Stomach (tissue), 9 donors: ENCODE measurements around the gene SMYD3. TPM values are rescaled to one million over a fixed set of nuclear protein-coding genes. Genes with fewer than 3 reads are reported as not detected.

Experiments
- DNase-seq, 2 donors: peaks; one replicate each; pipeline versions ENCODE4 v3.0.0 to v3.0.0-alpha.2; 2013 to 2019
- H3K27ac ChIP-seq, 5 donors: fragments of 200-600 bp in 4 of 5; sonication (generic) in 4 of 5; one replicate each; pipeline ENCODE4 v1.5.1; 2013 to 2019; ENCODE audit warnings: mild to moderate bottlenecking in 1 of 5, moderate library complexity in 1 of 5
- H3K27me3 ChIP-seq, 3 donors: fragments of 200-600 bp; sonication (generic); one replicate each; pipeline ENCODE4 v1.5.1; 2017 to 2019; ENCODE audit warnings: mixed run types in 1 of 3
- H3K36me3 ChIP-seq, 4 donors: fragments of 200-600 bp; sonication (generic); 1 replicate in 3 of 4; 2 replicates in 1 of 4; pipeline ENCODE4 v1.5.1; 2016 to 2019
- H3K4me1 ChIP-seq, 4 donors: fragments of 200-600 bp; sonication (generic); one replicate each; pipeline ENCODE4 v1.5.1; 2016 to 2019
- H3K4me3 ChIP-seq, 4 donors: fragments of 200-600 bp; sonication (generic) in 3 of 4; one replicate each; pipeline ENCODE4 v1.5.1; 2016 to 2019; ENCODE audit warnings: mild to moderate bottlenecking in 1 of 4
- H3K9me3 ChIP-seq, 4 donors: fragments of 200-600 bp; sonication (generic); one replicate each; pipeline ENCODE4 v1.5.1; 2016 to 2019
- EP300 ChIP-seq: sonication (generic); formaldehyde crosslinking; IDR thresholded peaks from one replicate; pipeline ENCODE4 v1.6.1; 2017; ENCODE audit warnings: antibody characterized with exemption
- POLR2A ChIP-seq, 4 donors: fragments of 450-650 bp; IDR thresholded peaks; one replicate each; pipeline ENCODE4 v1.6.1; 2016; ENCODE audit warnings: antibody characterized with exemption in 4 of 4, control low read depth in 2 of 4, mild to moderate bottlenecking in 1 of 4, moderate library complexity in 1 of 4
- POLR2AphosphoS5 ChIP-seq, 3 donors: sonication (generic); formaldehyde crosslinking; IDR thresholded peaks; one replicate each; pipeline ENCODE4 v1.6.1; 2016; ENCODE audit warnings: antibody characterized with exemption in 3 of 3
- WGBS, 5 donors: extraction: QIAGEN DNeasy Blood & Tissue Kit in 3 of 5; methylation state at CpG; one replicate each; pipeline versions ENCODE4 v1.1.5 to v1.1.7; 2013 to 2018; 5-methylcytosine and 5-hydroxymethylcytosine counted together
- intact Hi-C: fragments of 100-400 bp; cut with DNase I; formaldehyde crosslinking; loops from one replicate; pipeline ENCODE4 v1.15.1; 2023; ENCODE audit warnings: low total_unique reads
- polyA plus RNA-seq, 3 donors: library from polyadenylated mRNA; stranded (reverse); fragments of 200-250 nt; gene quantifications; one replicate each; pipeline ENCODE4 v1.2.3, GENCODE V29; 2013
- total RNA-seq, 5 donors: library from RNA; depleted of rRNA; stranded (reverse); fragments of >200 nt; gene quantifications; one replicate each; pipeline versions ENCODE4 v1.1.0 to v1.2.3, GENCODE V29; 2014 to 2016
- TF ChIP-seq, protein P1 (sequence below), 7 experiments: fragments of 450-650 bp in 4 of 7; fragments of 200-600 bp in 3 of 7; sonication (generic) in 3 of 7; IDR thresholded peaks; one replicate each; pipeline ENCODE4 v1.5.1; 2016 to 2019; ENCODE audit warnings: antibody characterized with exemption in 7 of 7, control low read depth in 2 of 7, mild to moderate bottlenecking in 1 of 7
- donor health status: healthy with polysubstance abuse.
- donor health status: Bipolar disorder and iron deficiency.
- donor health status: healthy.

The SMYD3 gene
- total and polyA plus RNA-seq, 8 donors, result 6.4 to 196 (median 27.8) TPM

GRCh38 chr1:246320286-246320685 is 186.8 kb downstream of the SMYD3 start:
- no peak for DNase-seq
- H3K36me3 ChIP-seq, result no peaks in the 10 kb centered on the region
- WGBS, 5 donors, result 70 to 83% (median 79%) methylated on average over 4 of the region's 4 CpGs
- no peaks in the 10 kb centered on the region for H3K9me3 ChIP-seq
- TF ChIP-seq EP300, result no peak
- TF ChIP-seq, protein P1, sequence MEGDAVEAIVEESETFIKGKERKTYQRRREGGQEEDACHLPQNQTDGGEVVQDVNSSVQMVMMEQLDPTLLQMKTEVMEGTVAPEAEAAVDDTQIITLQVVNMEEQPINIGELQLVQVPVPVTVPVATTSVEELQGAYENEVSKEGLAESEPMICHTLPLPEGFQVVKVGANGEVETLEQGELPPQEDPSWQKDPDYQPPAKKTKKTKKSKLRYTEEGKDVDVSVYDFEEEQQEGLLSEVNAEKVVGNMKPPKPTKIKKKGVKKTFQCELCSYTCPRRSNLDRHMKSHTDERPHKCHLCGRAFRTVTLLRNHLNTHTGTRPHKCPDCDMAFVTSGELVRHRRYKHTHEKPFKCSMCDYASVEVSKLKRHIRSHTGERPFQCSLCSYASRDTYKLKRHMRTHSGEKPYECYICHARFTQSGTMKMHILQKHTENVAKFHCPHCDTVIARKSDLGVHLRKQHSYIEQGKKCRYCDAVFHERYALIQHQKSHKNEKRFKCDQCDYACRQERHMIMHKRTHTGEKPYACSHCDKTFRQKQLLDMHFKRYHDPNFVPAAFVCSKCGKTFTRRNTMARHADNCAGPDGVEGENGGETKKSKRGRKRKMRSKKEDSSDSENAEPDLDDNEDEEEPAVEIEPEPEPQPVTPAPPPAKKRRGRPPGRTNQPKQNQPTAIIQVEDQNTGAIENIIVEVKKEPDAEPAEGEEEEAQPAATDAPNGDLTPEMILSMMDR (IDR thresholded peaks at IDR 0.05), result no peak
- TF ChIP-seq POLR2AphosphoS5 (IDR thresholded peaks at IDR 0.05), result no peak
- TF ChIP-seq POLR2A (IDR thresholded peaks at IDR 0.05), result no peak
- H3K27ac ChIP-seq, result no peak overlapping the region
- intact Hi-C loops, result no loop called here
- no peaks in the 10 kb centered on the region for H3K4me1 ChIP-seq
- H3K4me3 ChIP-seq, result no peak overlapping the region
- no peaks in the 10 kb centered on the region for H3K27me3 ChIP-seq

DNA sequence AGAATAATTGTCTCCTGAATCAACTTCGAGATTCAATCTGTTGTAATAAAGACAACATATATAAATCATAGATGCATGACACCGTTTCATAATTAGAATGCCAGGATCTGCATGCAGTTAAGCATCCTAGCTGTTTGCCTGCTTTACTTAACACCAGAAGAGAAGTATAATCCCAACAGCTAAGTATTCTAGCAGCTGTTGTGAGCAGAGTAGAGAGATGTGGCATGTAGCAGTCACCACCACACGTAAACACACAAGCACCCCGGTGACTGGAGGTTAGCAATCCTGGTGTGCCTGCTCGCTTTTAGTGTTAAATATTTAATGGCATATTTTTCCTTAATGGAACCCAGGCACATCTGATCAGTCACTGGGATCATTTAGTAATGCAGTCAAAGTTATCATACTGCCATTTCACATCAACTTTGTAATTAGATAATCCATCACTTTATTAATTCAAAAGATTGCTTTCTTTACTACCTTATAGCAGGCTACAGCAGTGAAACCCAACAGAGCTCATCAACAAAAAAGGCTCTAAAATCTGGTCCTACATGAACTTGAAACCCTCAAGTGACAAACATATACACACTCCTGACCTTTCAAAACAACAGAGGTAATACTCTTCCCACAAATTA is 187.9 kb downstream of the SMYD3 start:
- H3K4me3 ChIP-seq, result no peak overlapping the region
- 81 to 88% (median 87%) methylated on average over 5 of the region's 5 CpGs for WGBS, 5 donors
- no peaks in the 10 kb centered on the region for H3K27me3 ChIP-seq
- no peaks in the 10 kb centered on the region for H3K36me3 ChIP-seq
- intact Hi-C loops, result no loop called here
- H3K9me3 ChIP-seq, result no peaks in the 10 kb centered on the region
- H3K27ac ChIP-seq, result no peak overlapping the region
- no peaks in the 10 kb centered on the region for H3K4me1 ChIP-seq
- DNase-seq, result no peak
- TF ChIP-seq EP300, result no peak
- TF ChIP-seq, protein P1 (IDR thresholded peaks at IDR 0.05), result no peak
- TF ChIP-seq POLR2AphosphoS5 (IDR thresholded peaks at IDR 0.05), result no peak
- TF ChIP-seq POLR2A (IDR thresholded peaks at IDR 0.05), result no peak

DNA sequence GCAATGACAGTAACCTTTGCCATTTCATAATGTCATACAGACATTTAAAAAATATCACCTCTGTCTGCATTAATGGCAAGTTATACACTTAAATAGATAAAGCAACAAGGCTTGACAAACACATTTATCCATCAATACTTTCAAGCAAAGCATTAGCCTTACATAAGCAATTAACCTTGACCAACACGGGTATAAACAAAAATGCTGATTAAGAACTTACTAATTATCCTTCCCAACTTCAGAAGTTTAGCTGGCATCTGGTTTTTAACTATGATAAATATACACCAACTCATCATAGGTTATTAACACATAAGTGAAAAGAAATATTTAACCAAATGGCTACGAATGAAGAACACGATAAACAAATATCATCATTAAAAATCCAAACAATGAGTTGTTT is 188.5 kb downstream of the SMYD3 start:
- DNase-seq, result no peak
- no peaks in the 10 kb centered on the region for H3K36me3 ChIP-seq
- TF ChIP-seq, protein P1 (IDR thresholded peaks at IDR 0.05), result no peak
- TF ChIP-seq POLR2AphosphoS5 (IDR thresholded peaks at IDR 0.05) (no peak), POLR2A (IDR thresholded peaks at IDR 0.05) (no peak), EP300 (no peak)
- 77 to 87% (median 85%) methylated on average over 3 of the region's 3 CpGs for WGBS, 5 donors
- no peaks in the 10 kb centered on the region for H3K9me3 ChIP-seq
- H3K27me3 ChIP-seq, result no peaks in the 10 kb centered on the region
- H3K4me3 ChIP-seq, result no peak overlapping the region
- H3K4me1 ChIP-seq, result no peaks in the 10 kb centered on the region
- H3K27ac ChIP-seq, result no peak overlapping the region
- intact Hi-C loops, result no loop called here

GRCh38 chr1:246318036-246318359 is 189.1 kb downstream of the SMYD3 start:
- Histone ChIP-seq H3K4me1 (no peaks in the 10 kb centered on the region), H3K27ac (no peak overlapping the region), H3K4me3 (no peak overlapping the region), H3K9me3 (no peaks in the 10 kb centered on the region), H3K27me3 (no peaks in the 10 kb centered on the region), H3K36me3 (no peaks in the 10 kb centered on the region)
- no peak for DNase-seq
- intact Hi-C loops, result no loop called here
- TF ChIP-seq POLR2A (IDR thresholded peaks at IDR 0.05), result no peak
- TF ChIP-seq, protein P1 (IDR thresholded peaks at IDR 0.05), result no peak
- no peak for TF ChIP-seq EP300
- TF ChIP-seq POLR2AphosphoS5 (IDR thresholded peaks at IDR 0.05), result no peak
